D721Med (cell line): ENCODE data around the gene TCERG1L.

ENCODE experiments used
- DNase-seq: peaks from one replicate; pipeline ENCODE4 v3.0.0; 2011; ENCODE audit warnings: low spot score; ENCODE audit not compliant: insufficient read length
- FAIRE-seq: peaks from 2 replicates; lab custom pipeline; 2011; peaks lifted over from hg19 to GRCh38; lab: Jason Lieb, UNC
- CTCF ChIP-seq: IDR thresholded peaks from 2 replicates; pipeline ENCODE4 v1.5.1; 2012; ENCODE audit warnings: mild to moderate bottlenecking, control low read depth; ENCODE audit not compliant: insufficient read depth; ENCODE audit errors: missing control alignments

TCERG1L gene

GRCh38 chr10:131211146-131211545 is 100.4 kb downstream of the TCERG1L start:
- DNase-seq = no peak
- TF ChIP-seq CTCF = no peak
- no peak for FAIRE-seq

GRCh38 chr10:131210181-131210580 is 101.3 kb downstream of the TCERG1L start:
- no peak for DNase-seq
- no peak for TF ChIP-seq CTCF
- FAIRE-seq = no peak

GRCh38 chr10:131207584-131208532 is 103.7 kb downstream of the TCERG1L start:
- DNase-seq (no peak), FAIRE-seq (no peak)
- TF ChIP-seq CTCF = no peak

- FAIRE-seq (no peak), DNase-seq (no peak)
These were observed 104.3 kb downstream of the TCERG1L start for GRCh38 chr10:131207176-131207575.

GRCh38 chr10:131206111-131206995 is 105.2 kb downstream of the TCERG1L start:
- DNase-seq (no peak), FAIRE-seq (no peak)
- TF ChIP-seq CTCF = no peak

More at GRCh38 chr10:131207176-131207575, 104.3 kb downstream of the TCERG1L start:
- no peak for TF ChIP-seq CTCF

- DNase-seq = no peak
- TF ChIP-seq CTCF = no peak
- FAIRE-seq = no peak
These were observed 106.0 kb downstream of the TCERG1L start for GRCh38 chr10:131205556-131205955.
